ENCODE data around the gene TSPAN18. TPM values are rescaled to one million over a fixed set of nuclear protein-coding genes. Genes with fewer than 3 reads are reported as not detected.

TSPAN18 gene
- total RNA-seq, 4 donors from 2014 or later: 6.7 to 13.1 (median 7.9) TPM

- 50 to 54% methylated on average over 8 of the region's 8 CpGs for WGBS, 2 donors
- TF ChIP-seq CTCF (IDR thresholded peaks at IDR 0.05): no peak
- TF ChIP-seq POLR2A (IDR thresholded peaks at IDR 0.05): no peak
- no peak for DNase-seq (ENCODE audit: low spot score in 2 of 2)
- peaks cover 0 to 33% (median 9%) of the 10 kb centered on the region in 4 donors for H3K4me1 ChIP-seq
- no peaks in the 10 kb centered on the region for H3K36me3 ChIP-seq
- H3K27ac ChIP-seq: peak overlapping the region in 3 of 4 donors; percentile 18 to 44 (median 42)
- no peak overlapping the region for H3K4me3 ChIP-seq
- no peaks in the 10 kb centered on the region for H3K27me3 ChIP-seq
- H3K9me3 ChIP-seq: no peaks in the 10 kb centered on the region
Measured at GRCh38 chr11:44797886-44798606, 71.3 kb downstream of the TSPAN18 start.

GRCh38 chr11:44798607-44798972 is 71.8 kb downstream of the TSPAN18 start:
- peak overlapping the region in 3 of 4 donors; percentile 18 to 44 (median 42) for H3K27ac ChIP-seq
- H3K27me3 ChIP-seq: no peaks in the 10 kb centered on the region
- no peak overlapping the region for H3K4me3 ChIP-seq
- TF ChIP-seq CTCF (IDR thresholded peaks at IDR 0.05) (no peak), POLR2A (IDR thresholded peaks at IDR 0.05) (no peak), EP300 (IDR thresholded peaks at IDR 0.05) (no peak)
- peaks cover 0 to 30% (median 9%) of the 10 kb centered on the region in 4 donors for H3K4me1 ChIP-seq
- no peak for DNase-seq (ENCODE audit: low spot score in 2 of 2)
- no peaks in the 10 kb centered on the region for H3K36me3 ChIP-seq
- H3K9me3 ChIP-seq: no peaks in the 10 kb centered on the region

DNA sequence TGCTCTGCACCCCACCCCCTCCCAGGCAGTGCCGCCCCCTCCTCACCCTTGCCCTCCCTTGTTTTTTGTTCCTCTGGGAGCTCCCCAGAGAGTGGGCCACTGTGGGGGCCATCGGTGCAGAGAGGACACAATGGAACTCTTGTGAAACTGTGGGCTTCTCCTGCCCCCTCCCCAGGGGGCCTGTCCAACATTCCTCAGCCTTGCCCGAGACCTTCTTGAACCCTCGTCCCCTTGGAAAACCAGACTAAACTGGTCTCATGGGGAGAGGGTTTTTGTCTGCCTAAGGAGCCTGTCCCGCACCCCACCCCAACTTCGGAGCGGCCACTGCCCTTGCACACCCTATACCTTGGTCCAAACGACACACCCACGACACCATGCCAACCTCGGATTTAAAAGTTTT is 72.2 kb downstream of the TSPAN18 start:
- H3K27me3 ChIP-seq: no peaks in the 10 kb centered on the region
- no peak overlapping the region for H3K4me3 ChIP-seq
- no peaks in the 10 kb centered on the region for H3K36me3 ChIP-seq
- 42 to 43% methylated on average over 10 of the region's 10 CpGs for WGBS, 2 donors
- peak overlapping the region in 3 of 4 donors; percentile 18 to 44 (median 42) for H3K27ac ChIP-seq
- DNase-seq (ENCODE audit: low spot score in 2 of 2): no peak
- H3K9me3 ChIP-seq: no peaks in the 10 kb centered on the region
- TF ChIP-seq CTCF (IDR thresholded peaks at IDR 0.05) (no peak), EP300 (IDR thresholded peaks at IDR 0.05) (no peak), POLR2A (IDR thresholded peaks at IDR 0.05) (no peak)
- H3K4me1 ChIP-seq: peaks cover 0 to 30% (median 9%) of the 10 kb centered on the region in 4 donors

DNA sequence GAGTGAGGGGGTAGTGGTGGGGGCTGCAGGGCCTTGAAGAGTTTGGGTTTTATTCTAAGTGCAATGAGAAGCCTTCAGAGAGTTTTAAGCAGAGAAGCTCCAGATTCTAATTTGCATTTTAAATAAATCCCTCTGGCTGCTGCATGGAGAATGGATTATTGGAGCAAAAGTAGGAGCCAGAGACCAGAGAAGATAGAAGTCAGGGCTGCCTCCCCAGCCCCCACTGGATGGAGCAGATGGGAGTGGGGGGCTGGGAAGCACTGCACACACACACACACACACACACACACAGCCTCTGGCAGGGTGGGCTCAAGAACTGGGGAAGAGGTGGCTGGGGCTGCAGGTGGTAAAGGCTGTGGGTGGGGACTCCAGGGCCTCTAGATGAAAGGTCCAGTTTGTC is 75.6 kb downstream of the TSPAN18 start:
- Histone ChIP-seq H3K27ac (no peak overlapping the region), H3K36me3 (no peaks in the 10 kb centered on the region), H3K4me3 (no peak overlapping the region), H3K4me1 (peaks cover 0 to 55% (median 14%) of the 10 kb centered on the region in 4 donors), H3K27me3 (no peaks in the 10 kb centered on the region), H3K9me3 (no peaks in the 10 kb centered on the region)
- TF ChIP-seq POLR2A (IDR thresholded peaks at IDR 0.05): no peak
- TF ChIP-seq CTCF (IDR thresholded peaks at IDR 0.05): no peak
- TF ChIP-seq EP300 (IDR thresholded peaks at IDR 0.05): no peak
- no peak for DNase-seq (ENCODE audit: low spot score in 2 of 2)

- no peak overlapping the region for H3K27ac ChIP-seq
Measured at GRCh38 chr11:44803009-44803408, 76.2 kb downstream of the TSPAN18 start.

More at GRCh38 chr11:44803009-44803408, 76.2 kb downstream of the TSPAN18 start:
- Histone ChIP-seq H3K9me3 (no peaks in the 10 kb centered on the region), H3K27me3 (no peaks in the 10 kb centered on the region), H3K36me3 (no peaks in the 10 kb centered on the region), H3K4me3 (no peak overlapping the region), H3K4me1 (peaks cover 0 to 53% (median 14%) of the 10 kb centered on the region in 4 donors)
- WGBS, 2 donors: 61 to 63% methylated on average over 3 of the region's 3 CpGs
- DNase-seq (ENCODE audit: low spot score in 2 of 2): no peak
- TF ChIP-seq EP300 (IDR thresholded peaks at IDR 0.05) (no peak), CTCF (IDR thresholded peaks at IDR 0.05) (no peak), POLR2A (IDR thresholded peaks at IDR 0.05) (no peak)

Measured in tibial nerve (tissue), 4 donors.